GM21423 (cell line): ENCODE data around the gene TIMELESS.
"Not testable (repeated sequence)": the region's sequence is repeated elsewhere in the genome, so short reads cannot be mapped to it uniquely, and the experiment has no call there.

ENCODE experiments used
- ATAC-seq: cut with Tn5 transposase; IDR thresholded peaks from one replicate; pipeline ENCODE4 v1.9.1; 2021; ENCODE audit warnings: mild to moderate bottlenecking, moderate library complexity; ENCODE audit not compliant: unreplicated experiment

TIMELESS gene

GRCh38 chr12:56469007-56469930, 20.0 kb upstream of the TIMELESS start:
- no peak for ATAC-seq

- ATAC-seq = peak; percentile 89
Observed at GRCh38 chr12:56468216-56469006, 19.2 kb upstream of the TIMELESS start, which contains the start of gene SPRYD4. Gene SPRYD4 (plus strand): TSS chr12:56468578. CDS start chr12:56468592, 14 bp downstream.

- ATAC-seq = no peak
Observed at GRCh38 chr12:56462565-56462964, 13.3 kb upstream of the TIMELESS start.

- no peak for ATAC-seq
Observed at GRCh38 chr12:56461235-56462159, 12.3 kb upstream of the TIMELESS start.

- no peak for ATAC-seq
Observed at GRCh38 chr12:56457817-56458216, 8.6 kb upstream of the TIMELESS start.

GRCh38 chr12:56454557-56454956, 5.3 kb upstream of the TIMELESS start, which contains the start of gene MIP:
Gene MIP (minus strand): TSS chr12:56454657. CDS start chr12:56454613, 44 bp downstream.
- ATAC-seq = no peak

GRCh38 chr12:56451147-56451546, 1.9 kb upstream of the TIMELESS start:
- no peak for ATAC-seq

GRCh38 chr12:56450241-56450640, 1.0 kb upstream of the TIMELESS start:
- no peak for ATAC-seq

GRCh38 chr12:56449622-56449984, 377 bp upstream of the TIMELESS start:
- ATAC-seq = no peak

GRCh38 chr12:56443208-56443607, 6.0 kb downstream of the TIMELESS start:
- ATAC-seq = not testable (repeated sequence)

- ATAC-seq = no peak
Observed at GRCh38 chr12:56437430-56438176, 11.6 kb downstream of the TIMELESS start.

- no peak for ATAC-seq
Observed at GRCh38 chr12:56434828-56435227, 14.4 kb downstream of the TIMELESS start.

GRCh38 chr12:56431850-56432249, 17.4 kb downstream of the TIMELESS start:
- no peak for ATAC-seq

- no peak for ATAC-seq
Observed at GRCh38 chr12:56431288-56431687, 17.9 kb downstream of the TIMELESS start.

GRCh38 chr12:56425940-56426438, 23.2 kb downstream of the TIMELESS start:
- no peak for ATAC-seq

GRCh38 chr12:56425193-56425592, 24.0 kb downstream of the TIMELESS start:
- no peak for ATAC-seq

GRCh38 chr12:56420411-56420810, 28.8 kb downstream of the TIMELESS start:
- ATAC-seq = no peak

- ATAC-seq = no peak
Observed at GRCh38 chr12:56417739-56418138, 31.5 kb downstream of the TIMELESS start.

- no peak for ATAC-seq
Observed at GRCh38 chr12:56414401-56414800, 34.8 kb downstream of the TIMELESS start.

GRCh38 chr12:56413392-56413791, 35.8 kb downstream of the TIMELESS start:
- ATAC-seq = no peak
